CD4-positive, alpha-beta T cell treated with Interleukin-6 at 100 ng/mL for 8 hours (primary cell): ENCODE measurements around the gene ZDHHC21.

ENCODE experiments used
- DNase-seq: peaks from one replicate; pipeline ENCODE4 v3.0.0-alpha.2; 2020; ENCODE audit warnings: mixed read lengths, low spot score

ZDHHC21 gene

DNA sequence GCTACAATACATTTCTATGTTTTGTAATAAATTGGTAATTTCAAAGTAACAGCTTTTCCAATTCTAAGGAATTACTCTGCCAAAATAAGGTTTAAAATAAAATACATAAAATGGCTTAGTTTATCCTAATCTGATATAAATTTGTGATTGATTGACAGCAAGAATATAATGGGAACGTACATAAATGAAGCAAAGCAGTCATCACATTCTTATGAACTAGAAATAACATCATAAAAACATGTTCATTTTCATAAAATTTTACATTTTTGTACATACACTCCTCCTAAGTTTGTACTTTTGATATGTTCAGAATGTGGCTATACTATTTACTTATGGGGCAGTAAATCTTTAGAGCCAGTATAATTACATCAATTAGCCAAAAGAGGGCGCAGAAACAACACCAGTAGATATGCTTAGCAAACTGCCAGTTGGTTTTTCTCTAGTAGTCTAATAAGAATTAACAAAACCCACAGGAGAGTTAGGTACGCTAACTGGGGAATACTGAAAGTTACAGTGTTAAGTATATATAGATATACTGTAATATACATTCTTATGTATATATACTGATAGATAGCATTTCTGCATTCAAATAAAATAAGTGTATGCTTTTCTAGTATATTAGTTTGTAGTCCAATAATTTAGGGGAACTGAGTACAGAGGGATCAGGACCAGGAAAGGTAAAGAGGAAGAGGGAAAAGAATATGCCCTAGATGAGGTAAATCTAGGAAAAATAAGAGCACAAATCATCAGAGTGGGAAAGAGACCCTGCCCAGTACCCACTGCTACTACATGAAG lies 76.8 kb downstream of the ZDHHC21 start:
- peak; percentile 11 for DNase-seq

DNA sequence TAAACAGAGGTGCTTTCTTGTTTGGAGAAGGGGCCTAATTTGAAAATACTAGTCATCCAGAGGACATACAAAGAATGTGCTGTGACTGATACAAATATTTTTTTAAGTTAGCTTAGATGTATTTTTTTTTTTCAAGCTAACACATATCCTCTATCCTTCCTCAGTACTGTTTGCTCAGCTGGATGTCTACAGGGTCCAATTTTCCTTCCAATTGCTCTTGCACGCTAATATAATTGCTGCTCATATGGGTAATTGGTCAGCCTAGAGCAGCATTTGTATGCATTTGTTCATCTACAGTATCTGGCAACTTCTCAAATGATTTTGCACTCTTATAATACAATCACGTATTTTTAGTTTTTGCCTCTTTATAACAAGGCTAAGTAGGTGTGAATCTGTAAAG lies 84.7 kb downstream of the ZDHHC21 start:
- DNase-seq: no peak

DNA sequence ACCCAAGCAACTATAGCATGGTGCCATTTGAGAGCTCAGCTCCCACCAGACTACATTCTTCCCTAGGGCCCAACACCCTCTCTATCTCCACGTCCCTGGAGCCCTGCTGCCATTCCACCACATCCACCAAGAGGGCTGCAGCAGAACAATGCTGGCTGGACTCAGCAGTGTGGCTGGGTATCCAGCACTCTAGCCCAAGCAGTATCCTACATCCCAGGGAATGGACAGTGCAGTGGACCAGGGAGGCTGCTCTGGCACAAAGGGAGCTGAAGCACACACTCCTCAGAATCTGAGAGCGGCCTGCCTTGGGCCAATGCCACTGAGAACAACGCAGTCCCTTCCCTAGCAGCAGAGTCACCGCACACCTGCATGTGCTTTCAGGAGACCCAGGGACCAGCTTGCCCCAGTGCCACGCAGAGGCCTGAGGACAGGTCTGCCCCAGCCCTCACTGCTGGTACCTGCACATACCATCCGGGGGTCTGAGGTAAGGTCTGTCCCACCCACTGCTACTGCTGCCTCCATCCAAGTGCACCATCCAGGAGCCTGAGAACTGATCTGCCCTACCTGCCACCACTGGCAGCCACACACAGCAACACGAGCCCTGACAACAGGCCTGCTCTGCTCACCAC lies 95.9 kb downstream of the ZDHHC21 start:
- no peak for DNase-seq

DNA sequence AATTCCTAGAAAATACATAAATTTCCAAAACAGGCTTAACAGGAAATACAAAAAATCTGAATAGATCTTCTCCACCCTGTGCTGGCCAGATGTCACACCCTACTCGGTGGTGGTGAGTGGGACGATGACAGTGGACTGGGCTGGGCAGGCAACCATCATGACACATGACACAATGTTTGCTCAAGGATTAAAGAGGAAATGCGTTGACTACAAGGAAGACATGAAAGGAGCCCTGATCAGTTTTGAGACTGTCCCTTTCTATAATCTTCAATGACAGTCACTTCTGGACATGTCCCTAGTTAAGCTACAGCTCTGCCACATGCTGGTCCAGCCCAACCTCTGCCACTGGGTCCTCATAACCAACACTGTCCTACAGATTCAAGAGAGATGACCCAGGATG lies 99.8 kb downstream of the ZDHHC21 start:
- no peak for DNase-seq

DNA sequence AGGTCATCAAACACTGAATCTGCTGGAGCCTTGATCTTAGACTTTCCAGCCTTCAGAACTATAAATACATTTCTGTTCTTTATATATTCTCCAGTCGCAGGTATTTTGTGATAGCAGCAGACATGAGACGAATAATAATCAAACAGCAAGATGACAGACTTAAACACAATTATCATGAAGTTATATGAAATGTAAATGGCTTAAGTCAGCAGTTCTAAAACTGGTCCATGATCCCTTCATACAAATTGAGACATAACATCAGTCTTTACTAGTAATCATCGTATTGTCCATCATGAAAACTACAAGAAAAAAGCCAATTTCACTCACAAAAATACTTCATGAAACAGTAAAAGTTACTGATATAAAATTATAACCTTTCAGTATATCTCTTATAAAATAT lies 101.8 kb downstream of the ZDHHC21 start:
- no peak for DNase-seq

DNA sequence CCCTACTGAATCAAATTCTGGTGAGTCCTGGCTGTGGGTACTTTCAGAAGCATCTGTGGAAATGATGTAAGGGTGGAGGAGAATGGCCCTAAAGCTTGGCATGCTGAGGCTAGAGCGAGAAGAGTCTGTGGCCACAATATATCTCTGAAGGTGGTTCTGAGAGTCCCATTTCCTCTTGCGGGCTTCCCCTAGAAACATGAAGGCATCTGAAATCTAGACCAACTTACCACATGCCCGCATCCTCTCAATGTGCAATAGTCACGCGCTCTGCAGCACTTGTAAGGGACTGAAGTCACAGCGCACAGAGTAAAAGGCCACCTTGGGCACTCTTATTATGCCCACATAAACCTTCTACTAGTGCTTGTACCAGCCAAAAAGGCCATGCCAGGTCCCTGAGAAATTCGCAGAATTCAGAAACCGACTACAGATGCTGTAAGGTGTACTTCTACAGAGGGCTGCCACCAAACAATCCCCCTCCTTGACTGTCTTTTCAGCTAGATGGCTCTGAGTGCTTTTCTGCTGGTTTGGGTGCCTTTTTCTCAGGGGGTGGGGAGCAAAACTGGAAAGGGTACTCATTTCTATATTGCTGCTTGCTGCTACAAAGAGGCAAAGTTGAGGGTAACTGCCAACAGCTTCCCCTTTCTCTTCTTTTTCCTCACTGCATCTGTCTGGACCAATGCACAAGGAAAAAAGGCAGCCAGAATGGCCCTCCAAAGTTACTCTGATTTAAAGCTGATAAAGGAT lies 107.3 kb downstream of the ZDHHC21 start:
- no peak for DNase-seq

DNA sequence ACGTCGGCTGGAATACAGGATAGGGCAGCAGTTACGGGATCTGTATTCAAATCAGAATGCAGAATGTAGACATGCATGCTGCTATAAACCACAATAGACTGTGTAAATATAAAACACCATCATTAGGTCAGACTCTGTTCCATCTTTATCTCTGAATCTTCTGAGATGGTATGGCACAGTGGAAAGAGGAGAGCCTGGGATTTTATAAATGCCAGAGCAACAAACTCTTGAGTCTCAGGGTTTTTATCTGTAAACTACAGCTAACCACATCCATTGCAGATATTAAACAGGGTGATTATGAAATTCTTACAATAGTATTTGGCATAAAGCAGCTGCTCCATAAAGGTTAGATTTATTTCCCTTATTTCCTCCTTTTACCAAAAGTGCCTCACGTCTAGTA lies 108.7 kb downstream of the ZDHHC21 start:
- DNase-seq: no peak

DNA sequence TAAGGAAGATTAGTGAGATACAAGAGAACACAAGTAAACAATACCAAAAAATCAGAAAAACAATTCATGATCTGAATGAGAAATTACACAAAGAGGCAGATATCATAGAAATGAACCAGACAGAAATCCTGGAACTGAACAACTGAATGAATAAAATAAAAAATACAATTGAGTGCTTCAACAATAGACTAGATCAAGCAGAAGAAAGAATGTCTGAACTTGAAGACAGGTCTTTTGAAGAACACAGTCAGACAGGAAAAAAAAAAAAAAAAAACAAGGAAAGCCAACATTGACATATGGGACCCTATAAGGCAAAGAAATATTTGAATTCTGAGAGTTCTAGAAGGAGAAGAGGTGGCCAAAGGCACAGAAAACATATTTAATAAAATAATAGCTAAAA lies 115.2 kb downstream of the ZDHHC21 start:
- DNase-seq: no peak

DNA sequence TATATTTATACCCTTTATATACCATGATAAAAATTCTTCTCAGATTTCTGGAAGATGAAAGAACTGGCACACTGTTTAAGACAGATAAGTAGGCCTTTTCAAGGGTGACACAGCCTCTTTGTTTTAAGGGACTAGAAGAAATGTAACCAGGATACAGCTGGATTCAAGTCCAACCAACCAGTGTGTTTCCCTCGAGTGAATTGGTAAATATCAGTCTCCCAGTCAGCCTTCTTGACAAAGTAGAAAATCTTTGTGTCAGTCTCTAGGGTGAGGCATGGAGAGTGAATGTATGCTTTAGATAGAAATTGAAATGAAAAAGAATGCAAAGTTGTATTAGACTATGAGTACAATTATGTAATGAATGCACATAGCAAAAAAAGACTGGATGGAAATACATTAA lies 119.1 kb downstream of the ZDHHC21 start:
- no peak for DNase-seq

DNA sequence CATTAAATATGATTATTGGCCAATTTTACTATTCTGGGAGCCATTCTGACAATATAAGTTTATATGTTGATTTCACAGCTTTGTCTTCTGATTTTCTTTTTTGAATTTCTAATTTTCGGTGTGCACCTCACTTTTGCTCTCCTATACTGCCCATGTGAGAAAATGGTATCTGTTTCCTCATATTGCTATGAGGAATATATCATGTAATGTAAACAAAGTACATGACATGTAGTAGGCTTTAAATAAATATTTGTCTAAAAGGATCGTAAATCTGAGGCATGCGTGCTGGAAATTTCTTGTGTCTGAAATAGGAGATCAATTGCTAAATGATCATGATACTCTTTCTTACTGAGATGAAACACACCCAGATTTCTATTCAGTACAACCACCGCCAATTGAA lies 119.9 kb downstream of the ZDHHC21 start:
- DNase-seq: no peak

DNA sequence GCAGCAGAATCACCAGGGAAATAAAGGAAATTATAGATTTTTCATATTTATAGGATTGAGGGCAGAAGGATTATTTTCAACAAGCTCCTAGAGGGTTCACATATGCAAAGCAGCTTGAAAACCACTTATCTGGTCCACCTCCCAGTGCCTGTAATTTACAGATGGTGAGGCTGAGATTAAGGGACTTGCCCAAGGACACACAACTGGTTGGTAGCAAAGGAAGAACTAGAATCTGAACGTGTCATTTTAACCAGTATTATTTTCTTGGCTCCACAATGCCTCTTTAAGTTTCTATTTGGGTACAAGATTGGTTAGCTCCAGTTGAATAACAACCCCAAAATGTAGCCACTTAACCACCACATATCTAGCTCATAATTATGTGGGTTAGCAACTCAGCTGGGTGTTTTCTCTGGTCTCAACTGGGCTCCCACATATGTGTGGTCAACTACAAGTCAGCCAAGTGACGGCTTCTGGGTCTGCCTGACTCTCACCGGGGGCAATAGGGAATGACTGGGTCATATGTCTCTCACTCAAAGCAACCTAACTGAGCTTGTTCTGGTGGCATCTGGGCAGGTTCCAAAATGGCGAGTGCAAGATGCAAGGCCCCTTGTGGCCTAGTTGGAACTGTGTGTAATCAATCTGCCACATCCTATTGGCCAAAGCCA lies 127.7 kb downstream of the ZDHHC21 start:
- DNase-seq: no peak

DNA sequence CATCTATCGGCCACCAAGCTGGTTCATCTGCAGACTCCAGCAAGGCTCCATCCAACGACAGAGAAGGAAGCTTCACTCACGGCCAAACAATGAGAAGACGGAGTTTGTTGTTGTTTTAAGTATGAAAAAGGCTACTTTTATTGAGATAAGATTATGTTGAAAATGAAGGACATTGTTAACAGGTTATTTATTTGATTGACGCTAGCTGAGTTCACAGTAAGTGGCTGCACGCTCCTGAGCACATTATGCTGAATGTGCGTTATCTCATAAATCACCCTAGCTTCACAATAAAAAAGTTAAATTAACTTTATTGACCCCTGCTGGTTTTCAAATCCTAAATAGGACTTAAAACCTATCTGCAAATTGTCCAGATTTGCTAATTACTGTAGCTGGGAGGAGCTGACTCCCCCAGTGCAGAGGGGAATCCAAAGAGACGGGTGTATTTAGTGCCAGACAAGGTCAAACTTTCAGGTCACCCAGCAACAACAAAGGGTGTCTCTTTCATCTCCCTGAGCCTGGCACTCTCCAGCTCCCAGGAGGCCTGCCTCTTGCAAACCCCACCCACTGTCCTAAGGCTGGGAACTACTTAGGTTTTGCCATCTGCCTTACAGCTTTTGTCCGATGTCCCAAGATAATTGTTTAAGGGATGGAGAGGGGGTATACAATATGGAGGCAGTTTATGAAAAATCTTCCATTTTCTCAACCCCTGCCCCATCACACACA lies 129.2 kb downstream of the ZDHHC21 start:
- no peak for DNase-seq

DNA sequence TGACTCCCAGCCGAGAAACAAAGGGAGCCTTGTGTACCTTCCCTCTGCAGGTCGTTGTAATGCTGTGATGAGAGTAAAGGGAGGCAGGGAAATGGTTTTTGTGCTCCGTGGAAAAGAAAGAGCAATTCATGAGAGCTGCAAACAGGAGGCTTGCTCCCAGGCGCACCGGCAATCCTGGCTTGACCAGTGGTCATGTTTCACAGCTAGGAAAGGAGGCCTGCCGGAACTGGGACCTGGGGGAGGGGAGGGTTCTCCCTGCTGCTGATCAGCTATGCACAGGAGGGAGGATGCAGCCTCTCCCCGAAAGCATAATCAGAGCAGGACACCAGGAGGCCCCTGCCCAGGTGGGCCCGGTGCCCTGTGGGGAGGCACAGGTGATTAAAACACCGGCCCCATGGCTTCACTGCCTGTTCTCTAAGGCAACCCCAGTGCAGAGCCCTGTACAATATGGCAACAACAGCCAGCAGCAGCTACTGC lies 131.3 kb downstream of the ZDHHC21 start:
- DNase-seq: no peak
